Activated CD4-positive, alpha-beta T cell treated with anti-CD3 and anti-CD28 coated beads, Interleukin-2, Interleukin-6, amounts not matched to agents 100 ng/mL and 50 ng/mL, durations not matched to agents 16 hours and 8 hours (primary cell): Measurements from ENCODE around the gene EVA1C.
"Not testable (repeated sequence)": the region's sequence is repeated elsewhere in the genome, so short reads cannot be mapped to it uniquely, and the experiment has no call there.

Experiments
- DNase-seq: peaks from one replicate; pipeline ENCODE4 v3.0.0-alpha.2; 2020

The EVA1C gene

GRCh38 chr21:32412162-32413014, at the start of gene EVA1C:
Gene EVA1C (plus strand): TSS chr21:32412706. CDS start chr21:32412854, 148 bp downstream.
- DNase-seq = peak; percentile 72

GRCh38 chr21:32364387-32364786, 48.1 kb upstream of the EVA1C start:
- no peak for DNase-seq

GRCh38 chr21:32364796-32365195, 47.7 kb upstream of the EVA1C start:
- DNase-seq = no peak

GRCh38 chr21:32366191-32366590, 46.3 kb upstream of the EVA1C start:
- DNase-seq = no peak

GRCh38 chr21:32367158-32367557, 45.3 kb upstream of the EVA1C start:
- no peak for DNase-seq

GRCh38 chr21:32368386-32368785, 44.1 kb upstream of the EVA1C start:
- no peak for DNase-seq

GRCh38 chr21:32368961-32369360, 43.5 kb upstream of the EVA1C start:
- not testable (repeated sequence) for DNase-seq

- DNase-seq = no peak
These were observed 41.3 kb upstream of the EVA1C start for GRCh38 chr21:32370998-32371766.

GRCh38 chr21:32371913-32372314, 40.6 kb upstream of the EVA1C start:
- peak; percentile 37 for DNase-seq

- no peak for DNase-seq
These were observed 39.8 kb upstream of the EVA1C start for GRCh38 chr21:32372755-32373154.

GRCh38 chr21:32377506-32377905, 35.0 kb upstream of the EVA1C start:
- no peak for DNase-seq

GRCh38 chr21:32377991-32378390, 34.5 kb upstream of the EVA1C start:
- no peak for DNase-seq

- no peak for DNase-seq
These were observed 33.5 kb upstream of the EVA1C start for GRCh38 chr21:32378956-32379355.

- DNase-seq = no peak
These were observed 31.6 kb upstream of the EVA1C start for GRCh38 chr21:32380940-32381339.

GRCh38 chr21:32381571-32381970, 30.9 kb upstream of the EVA1C start:
- DNase-seq = no peak

- DNase-seq = no peak
These were observed 30.3 kb upstream of the EVA1C start for GRCh38 chr21:32382108-32382644.

- DNase-seq = no peak
These were observed 28.7 kb upstream of the EVA1C start for GRCh38 chr21:32383812-32384211.

- peak; percentile 12 for DNase-seq
These were observed 26.2 kb upstream of the EVA1C start for GRCh38 chr21:32386195-32386870.

GRCh38 chr21:32387151-32387550, 25.4 kb upstream of the EVA1C start:
- no peak for DNase-seq

- no peak for DNase-seq
These were observed 24.2 kb upstream of the EVA1C start for GRCh38 chr21:32388306-32388705.

- no peak for DNase-seq
These were observed 23.0 kb upstream of the EVA1C start for GRCh38 chr21:32389337-32390015.

- DNase-seq = not testable (repeated sequence)
These were observed 21.8 kb upstream of the EVA1C start for GRCh38 chr21:32390537-32391224.
